A204.1 (cell line): Measurements from ENCODE around the gene GLS.
A peak's percentile ranks its signal among the peaks of the same experiment; 100 is the strongest.
"Not testable (repeated sequence)": the region's sequence is repeated elsewhere in the genome, so short reads cannot be mapped to it uniquely, and the experiment has no call there.

Experiments
- FAIRE-seq: peaks from 2 replicates; lab custom pipeline; 2012; peaks lifted over from hg19 to GRCh38; lab: Jason Lieb, UNC

GLS gene

DNA sequence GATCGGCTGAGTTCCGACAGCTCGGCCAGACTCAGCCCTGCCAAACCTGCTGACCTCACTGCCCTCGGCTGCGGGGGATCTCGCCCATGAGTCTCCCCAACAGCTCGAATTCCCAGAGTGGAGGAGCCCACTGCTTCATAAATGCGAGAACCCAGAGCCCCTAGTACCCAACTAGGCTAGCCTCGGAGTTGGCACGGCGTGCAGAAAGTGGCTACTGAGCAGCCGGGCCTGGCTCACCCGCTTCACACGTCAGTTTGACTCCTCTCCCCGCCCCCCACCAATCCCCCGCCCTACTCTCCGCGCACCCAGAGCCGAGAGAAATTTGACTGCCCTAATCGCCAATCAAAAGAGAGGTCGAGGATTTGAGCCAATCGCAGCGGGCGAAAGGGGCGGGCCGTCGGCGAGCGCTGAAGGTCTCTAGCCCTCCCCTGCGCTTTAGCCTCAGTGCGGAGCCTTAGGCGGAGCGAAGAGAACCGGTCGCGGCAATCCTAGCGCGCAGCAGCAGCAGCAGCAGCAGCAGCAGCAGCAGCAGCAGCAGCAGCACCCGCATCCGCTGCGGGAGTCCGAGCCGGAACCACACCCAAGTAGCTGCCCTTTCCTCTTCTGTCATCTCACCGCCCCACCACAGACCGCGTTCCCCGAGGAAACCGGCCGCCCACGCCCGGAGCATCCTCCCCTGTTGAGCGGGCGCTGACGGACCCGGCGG lies at the start of gene GLS:
TSS of gene GLS (plus strand) at position 444 of the 706 bp plus-strand sequence. CDS start 264 bp downstream, outside the sequence.
- FAIRE-seq = peak; percentile 87

DNA sequence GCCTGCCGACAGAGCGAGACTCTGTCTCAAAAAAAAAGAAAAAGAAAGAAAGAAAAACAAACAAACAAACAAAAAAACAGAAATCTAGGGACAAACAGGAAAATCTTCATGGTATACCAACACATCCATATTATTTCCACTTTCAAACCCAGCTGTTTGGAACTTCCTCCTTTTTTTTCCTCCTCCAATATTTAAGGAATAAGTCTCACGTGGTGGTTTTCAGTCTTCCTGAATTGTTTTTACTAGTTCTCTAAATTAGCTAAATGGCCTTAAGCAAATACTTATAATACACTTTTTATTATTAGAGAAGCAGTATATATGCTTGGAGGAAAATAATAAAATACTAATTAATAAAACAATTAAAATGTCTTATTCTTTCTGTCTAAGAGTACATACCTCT lies 48.7 kb upstream of the GLS start:
- no peak for FAIRE-seq

DNA sequence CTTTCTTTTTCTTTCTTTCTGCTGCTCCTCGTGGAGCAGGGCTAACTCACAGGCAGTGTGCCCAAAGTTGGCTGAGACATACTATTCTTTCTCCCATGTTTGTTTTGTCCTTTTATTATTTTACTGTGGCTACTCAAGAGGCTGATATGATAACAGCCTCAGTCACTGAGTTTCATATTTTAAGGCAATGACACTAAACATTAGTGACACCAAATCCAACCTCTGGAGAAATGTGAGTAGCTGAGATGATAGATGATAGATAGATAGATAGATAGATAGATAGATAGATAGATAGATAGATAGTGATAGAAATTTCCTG lies 45.8 kb upstream of the GLS start:
- FAIRE-seq = no peak

DNA sequence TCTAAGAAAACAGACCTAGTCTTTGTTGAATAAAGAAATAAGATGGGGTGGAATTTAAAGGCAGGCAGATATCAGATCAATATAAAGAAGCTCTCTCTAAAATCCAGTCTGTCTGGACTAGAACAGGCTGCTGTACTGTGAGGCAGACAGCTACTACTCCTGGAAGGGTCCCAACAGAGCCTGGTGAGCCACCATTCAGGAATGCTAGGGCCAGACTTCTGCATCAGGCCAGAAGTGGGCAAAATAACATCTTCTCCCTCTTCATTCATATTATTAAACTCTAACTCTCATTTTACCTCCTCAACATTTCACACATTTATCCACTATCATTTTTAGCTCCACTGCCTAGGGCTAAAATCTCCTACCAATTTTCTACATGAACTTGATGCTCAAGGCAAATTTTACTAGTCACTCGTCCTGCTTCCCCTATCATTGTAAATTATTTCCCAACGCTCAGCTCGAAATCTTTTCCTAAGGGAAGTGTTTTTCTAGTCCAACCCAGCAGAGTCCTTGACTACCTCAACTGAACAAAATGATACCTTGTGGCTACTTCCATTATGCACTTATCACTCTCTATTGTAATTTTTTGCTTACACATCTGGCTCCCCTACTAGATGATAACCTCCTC lies 45.2 kb upstream of the GLS start:
- FAIRE-seq = no peak

DNA sequence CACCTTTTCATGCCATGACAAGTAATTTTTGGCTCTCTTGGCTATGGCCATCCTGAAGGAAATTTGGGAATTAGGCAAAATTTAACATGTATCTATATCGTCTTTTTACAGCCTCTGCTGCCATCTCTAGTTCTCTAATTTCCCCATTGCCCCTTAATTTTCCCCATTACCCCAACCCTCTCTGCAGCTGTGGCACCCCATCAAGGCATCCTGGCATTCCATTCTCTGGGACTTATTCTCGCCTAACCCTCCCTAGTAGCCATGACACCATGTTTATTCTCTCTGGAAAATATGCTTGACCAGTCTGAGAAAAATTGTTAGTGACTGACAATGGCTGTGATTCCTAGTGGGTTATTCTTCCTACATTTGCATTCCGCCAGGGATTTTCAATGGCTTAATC lies 43.9 kb upstream of the GLS start:
- no peak for FAIRE-seq

DNA sequence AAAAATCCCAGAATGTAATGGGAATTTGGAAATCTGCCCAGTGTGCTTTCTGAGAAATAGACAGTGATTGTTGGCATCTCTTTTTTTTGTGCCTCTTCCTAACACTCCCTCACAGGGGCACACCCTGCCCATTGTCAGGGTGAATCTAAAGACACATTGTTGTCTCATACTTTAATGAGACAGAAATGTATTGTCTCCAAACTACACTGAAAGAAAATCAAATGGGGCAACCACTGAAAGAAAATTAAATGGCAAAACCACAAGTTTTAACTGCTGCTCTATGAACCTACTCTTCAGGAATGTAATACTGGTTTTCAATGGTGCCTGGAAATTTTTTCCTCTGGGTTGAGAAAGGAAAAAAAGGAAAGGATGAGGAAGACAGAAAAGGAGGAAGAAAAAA lies 43.2 kb upstream of the GLS start:
- FAIRE-seq = no peak

DNA sequence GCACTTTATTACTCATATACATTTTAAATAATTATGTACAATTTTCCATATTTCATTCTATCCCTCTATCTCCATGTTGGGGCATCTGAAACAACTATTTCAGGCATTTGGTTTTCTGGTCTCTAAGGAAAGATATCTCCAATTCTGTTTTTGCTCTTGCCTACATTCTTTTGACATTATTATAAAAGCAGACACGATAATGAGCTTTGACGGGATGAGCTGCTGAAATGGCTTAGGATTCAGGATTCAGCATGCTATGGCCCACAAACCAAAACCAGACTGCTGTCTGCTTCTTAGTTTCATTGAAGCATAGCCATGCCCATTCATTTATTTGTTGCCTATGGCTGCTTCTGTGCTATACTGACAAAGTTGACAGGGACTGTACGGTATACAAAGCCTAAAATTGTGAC lies 42.7 kb upstream of the GLS start:
- FAIRE-seq = no peak

DNA sequence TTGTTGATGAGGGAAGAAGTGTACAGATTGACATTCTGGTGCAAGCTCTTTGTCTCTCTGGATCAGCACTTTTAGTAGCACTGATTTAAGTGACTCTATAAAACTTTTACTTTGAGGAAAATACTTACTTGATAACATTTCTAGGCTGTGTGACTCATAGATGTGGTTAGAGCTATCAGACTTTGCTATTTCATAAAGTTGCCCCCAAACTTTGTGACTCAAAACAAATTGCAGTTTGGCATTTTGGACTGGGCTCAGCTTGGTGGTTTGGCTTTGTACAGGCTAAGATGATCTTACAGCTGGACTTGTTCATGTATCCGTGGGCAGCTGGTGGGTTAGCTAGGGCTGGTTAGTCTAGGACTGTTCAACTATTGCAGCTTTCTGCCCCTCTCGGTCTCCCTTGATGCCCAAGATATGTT lies 42.1 kb upstream of the GLS start:
- no peak for FAIRE-seq

DNA sequence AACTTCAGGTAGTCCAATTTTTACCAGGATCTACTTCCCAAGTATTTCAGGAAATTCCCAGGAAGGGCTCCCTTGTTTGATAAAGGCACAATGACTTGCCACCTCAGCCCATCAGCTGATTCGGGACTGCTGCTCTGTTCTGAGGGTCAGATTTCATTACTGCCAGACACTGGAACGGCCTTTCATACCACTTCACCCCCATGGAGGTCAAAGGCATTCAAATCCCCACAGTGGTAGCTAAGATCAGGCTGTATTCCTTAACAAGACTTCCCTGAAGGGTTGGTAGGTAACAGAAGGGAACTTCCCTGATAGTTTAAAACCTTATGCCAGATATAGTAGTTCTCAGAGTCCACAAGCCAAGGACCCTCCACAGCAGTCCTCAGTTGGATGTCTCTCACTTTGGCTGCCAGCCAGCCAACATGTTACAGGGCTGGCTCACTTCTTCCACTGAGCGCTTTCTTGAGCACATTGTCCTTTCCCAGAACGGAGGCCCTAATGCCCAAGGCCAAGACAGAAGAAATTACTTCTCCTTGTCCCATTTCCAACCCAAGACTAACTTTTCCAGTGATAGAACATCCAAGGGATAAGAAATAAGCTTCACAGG lies 40.0 kb upstream of the GLS start:
- FAIRE-seq = no peak

DNA sequence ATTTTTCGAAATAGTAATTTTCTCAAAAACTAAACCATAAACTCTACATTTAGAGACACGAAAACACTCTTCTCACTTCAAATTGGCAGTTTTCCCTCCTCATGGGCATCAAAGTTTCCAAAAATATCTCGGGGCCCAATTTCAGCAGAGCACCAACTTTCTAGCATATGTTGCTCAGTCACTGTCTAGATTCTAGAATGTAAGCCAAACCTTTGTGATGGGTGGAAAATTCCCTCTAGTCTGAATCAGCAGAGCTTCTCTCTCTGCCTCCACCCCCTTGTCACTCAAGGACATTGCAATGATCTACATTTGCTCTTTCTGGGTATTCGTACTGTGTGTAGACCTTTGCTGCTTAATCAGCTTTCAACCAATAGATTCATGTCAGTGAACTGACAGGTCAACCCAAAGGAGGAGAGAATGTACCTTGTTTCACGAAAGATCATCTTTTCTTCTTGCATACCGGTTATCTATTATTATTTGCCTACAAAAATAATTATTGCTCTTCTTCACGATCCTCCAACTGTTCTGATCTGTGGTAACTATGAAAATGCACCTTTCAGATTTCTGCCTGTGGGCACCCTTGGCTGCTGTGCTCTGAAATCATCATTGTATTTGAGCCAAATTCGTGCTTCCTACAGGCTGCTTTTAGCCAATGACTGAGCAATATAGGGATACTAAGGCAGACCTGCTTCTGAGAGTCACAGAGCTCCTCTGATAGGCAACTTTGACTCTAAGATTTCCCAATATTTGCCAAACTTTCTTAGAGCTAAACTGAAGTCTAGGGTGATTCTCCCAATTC lies 38.7 kb upstream of the GLS start:
- FAIRE-seq = no peak

DNA sequence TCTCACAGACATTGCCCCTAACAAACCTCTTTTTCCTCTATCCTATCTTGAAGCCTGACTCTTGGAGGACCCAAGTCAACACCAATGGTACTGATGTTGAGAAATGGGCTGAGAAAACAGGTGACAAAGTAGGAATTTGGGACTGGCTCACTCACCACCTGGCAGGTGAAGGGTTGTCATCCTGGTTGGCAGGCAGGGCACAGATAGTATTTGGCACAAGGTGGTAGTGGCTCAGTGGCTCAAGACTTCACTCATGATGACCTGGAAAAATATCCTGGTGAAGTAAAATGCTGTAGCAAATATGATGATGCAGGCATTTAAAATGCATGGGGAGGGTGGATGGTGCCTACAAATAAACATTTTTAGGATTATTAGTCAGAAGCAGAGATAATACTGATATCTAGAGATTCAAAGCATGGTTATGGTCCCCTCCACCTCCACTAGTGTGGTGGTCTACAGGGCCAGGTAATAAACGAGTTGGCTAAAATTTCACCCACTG lies 38.0 kb upstream of the GLS start:
- no peak for FAIRE-seq

DNA sequence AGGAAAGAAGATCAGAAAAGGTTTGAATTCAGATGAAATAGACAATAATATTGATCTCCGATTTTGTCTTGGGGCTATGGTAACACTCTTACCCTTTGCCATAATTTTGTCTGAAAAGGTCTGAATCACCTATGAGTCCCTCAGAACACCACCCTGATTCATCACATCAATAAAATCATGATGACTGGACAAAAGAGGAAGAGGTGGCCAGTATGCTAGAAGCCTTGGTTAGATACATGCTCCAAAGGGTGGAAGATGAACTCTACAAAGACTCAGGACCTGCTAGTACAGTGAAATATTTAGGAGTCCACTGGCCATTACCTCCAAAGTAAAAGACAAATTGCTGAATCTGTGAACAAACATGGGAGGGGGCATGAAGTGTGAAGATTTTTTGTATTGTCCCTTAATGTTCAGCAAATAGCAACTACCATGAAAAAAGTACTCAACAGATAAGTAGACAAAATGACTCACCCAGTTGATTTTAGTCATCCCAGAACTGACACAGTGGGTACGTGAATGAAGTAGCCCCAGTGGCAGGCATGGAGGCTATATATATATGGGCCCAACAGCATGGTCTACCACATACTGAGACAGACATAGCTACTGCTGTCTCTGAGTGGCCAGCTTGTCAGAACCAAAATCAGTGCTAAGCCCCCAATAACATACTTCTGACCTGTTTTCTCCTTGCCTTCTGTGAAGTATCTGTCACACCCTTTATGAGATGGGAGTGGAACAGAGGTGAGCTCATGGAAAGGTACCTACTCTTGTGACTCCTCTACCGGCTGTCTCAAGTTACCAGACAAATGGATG lies 36.5 kb upstream of the GLS start:
- FAIRE-seq = no peak

DNA sequence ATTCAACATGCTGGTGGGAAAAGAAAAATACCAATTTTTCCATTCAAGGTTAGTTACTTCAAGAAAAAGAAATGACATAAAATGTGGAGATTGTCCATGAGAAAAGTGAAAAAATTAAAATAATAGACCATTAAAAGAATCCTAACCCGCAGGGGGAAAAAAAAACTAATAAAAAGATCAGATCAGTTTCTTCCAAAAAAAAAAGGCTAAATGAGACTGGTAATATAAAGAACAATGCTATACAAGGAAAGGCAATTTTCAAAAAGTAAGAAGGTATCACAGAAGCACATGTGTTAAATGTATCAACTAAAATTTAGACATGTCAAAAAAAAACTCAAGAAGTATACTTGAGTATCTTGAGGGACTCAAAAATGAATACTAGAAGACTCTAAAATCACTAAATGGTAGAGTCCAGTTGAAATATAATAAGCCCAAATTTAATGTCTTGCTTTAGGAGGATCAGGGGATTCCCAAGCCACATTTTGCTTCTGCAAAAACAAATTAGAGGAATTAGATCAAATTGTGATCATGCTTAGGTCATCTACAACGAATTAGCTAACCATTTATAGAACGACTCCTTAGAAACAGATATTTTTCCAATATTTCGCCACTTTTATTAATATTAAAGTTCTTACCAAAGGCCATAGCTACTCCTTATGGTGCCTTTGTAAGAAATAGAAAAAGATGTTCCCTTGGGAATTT lies 35.8 kb upstream of the GLS start:
- FAIRE-seq = no peak

DNA sequence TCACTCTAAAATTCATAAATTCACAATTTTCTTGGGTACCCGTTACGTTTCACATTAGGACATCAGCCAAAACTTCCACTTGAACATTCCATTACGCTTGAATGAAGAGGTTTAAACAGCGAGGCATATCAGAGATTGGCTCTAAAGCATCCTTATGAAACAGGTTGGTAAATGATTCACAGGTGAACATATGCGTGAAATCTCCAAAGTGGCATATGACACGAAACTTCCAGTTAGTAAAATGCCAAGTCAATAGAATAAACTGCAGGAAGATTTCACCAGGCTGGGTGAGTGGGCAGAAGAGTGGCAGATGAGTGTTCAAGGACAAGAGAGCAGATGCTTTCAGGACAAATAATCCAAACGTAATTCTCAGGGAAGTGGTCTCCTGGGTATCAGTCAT lies 33.9 kb upstream of the GLS start:
- FAIRE-seq = no peak

DNA sequence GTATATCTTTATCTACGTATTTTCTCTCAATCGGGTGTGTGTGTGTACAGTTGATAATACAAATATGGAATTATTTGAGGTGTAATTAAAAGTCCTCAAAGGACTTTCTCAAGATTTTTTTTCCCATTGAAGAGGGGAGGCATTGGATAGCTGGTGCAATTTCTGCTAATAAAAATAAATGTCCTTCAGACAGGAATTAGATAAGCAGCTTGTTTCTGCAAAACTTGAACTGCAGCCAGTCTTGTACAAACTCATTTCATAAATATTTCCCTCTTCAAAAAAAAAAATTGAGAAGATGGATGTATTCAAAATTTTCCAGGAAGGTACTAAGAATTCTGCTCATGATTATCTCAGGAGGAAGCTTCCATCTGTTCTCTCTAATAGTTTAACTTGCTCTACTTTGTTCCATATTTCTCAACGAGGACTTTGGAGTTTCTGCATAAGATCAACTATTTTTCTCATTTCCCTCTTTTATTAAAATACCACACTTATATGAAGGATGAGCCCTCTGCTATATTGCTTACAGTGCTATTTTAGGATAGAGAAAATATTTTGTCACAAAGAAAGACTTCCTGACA lies 33.0 kb upstream of the GLS start:
- no peak for FAIRE-seq

DNA sequence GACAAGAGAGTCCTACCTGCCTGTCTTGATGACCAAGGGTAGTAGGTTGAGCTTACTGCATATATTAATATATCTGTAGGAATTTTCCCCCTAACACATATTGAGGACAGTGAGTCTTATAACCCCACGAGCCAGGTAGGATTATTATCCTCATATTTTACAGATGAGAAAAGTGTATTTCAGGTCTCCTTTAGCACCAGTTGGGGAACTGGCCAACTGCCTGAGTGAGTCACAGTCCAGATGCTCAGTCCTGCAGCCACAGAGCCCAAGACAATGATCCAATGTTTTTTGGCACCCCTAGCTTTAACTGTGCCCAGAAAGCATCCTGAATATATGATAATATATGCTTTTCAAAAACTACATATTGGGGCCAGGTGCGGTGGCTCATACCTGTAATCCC lies 30.8 kb upstream of the GLS start:
- FAIRE-seq = no peak

DNA sequence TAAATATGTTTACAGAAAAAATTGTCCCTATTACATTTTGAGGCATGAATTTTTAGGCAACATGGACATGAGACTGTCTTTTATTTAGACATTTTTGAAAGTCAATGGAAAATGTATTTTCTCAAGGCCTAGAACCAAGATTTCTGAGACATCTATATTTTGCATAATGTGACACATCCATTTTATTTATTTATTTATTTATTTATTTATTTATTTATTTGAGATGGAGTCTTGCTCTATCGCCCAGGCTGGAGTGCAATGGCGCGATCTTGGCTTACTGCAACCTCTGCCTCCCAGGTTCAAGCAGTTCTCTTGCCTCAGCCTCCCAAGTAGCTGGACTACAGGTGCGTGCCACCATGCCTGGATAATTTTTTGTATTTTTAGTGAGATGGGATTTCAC lies 27.6 kb upstream of the GLS start:
- not testable (repeated sequence) for FAIRE-seq

DNA sequence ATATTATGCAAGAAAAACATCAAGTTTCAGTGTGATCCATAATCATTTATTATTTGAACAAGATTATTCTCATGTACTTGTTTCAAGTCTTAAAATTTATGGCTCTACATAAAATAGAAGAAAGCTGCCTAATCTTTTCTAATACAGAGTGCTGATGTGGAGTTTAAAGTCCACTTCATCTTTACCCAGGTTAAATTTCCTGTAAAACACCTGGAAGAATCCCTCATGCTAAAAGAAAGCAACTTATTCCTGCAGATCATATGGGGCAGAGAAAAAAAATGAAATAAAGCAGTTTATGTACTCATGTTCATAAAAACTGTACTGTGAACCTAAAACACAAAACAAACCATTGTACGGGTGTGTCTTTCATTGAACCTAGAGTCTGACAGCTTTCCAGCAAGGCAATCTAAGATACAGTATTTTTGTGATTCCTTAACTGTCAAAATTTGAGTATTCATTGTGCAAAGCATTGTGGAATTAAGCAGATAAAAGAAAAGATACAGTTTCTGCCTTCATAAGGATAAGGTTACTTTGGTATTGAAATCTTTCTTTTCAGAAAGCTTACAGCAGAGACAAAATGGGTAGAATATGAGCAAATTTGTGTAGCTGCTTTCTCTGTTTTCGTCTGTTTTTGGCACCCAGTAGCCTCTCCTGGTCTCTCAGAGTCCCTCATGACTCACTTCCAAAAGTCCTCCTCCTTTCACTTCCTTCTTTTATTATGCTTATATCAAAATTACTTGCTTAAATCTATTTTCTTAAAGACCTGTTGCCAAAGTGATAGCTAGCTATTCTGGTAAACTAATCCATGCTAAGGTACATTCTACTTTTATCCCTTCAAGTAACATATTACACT lies 26.9 kb upstream of the GLS start:
- FAIRE-seq = no peak

DNA sequence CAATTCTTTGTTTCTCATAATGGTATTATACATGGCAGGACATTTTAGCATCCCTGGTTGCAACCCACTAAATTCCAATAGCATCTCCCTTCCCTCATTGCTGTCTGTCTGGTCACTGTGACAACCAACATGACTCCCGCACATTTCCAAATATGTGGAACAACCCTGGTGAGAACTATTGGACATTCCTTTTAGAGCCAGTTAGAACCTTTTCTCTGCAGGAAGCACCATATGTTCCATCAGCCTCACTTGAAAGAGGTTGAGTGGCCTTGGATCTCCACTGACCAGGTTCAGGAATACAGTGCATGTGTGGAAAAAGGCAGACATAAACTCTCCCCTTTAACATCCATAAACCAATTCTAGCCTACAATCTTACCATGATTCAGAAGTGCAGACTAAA lies 25.9 kb upstream of the GLS start:
- no peak for FAIRE-seq

DNA sequence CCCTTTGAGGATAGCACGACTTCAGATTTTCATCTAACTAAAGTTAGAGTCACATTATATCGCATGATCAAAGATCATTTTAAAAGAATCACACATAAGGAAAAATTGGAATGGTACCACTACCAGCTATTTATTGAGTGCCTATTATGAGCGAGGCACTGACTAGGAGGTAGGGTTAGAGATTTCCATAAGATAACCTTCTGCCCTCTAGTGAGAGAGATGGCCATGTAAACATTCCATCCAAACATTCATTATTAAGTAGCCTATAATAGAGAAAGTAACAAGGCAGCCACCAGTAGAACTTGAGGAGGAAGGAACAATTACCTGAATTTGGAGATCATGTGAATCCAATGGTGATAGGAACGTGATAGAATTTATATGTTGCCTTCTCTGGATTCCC lies 25.4 kb upstream of the GLS start:
- FAIRE-seq = no peak
